Left ventricle myocardium inferior (tissue), 1 donor: ENCODE data around the gene TICRR. TPM values are rescaled to one million over a fixed set of nuclear protein-coding genes. Genes with fewer than 3 reads are reported as not detected.
A peak's percentile ranks its signal among the peaks of the same experiment; 100 is the strongest.

Experiments used
- DNase-seq: peaks from one replicate; pipeline ENCODE4 v3.0.0-alpha.2; 2020
- H3K27ac ChIP-seq: fragments of 200-600 bp; replicated peaks from 2 replicates; pipeline ENCODE4 v1.8.0; 2021
- H3K27me3 ChIP-seq: fragments of 200-600 bp; 2 replicates; pipeline ENCODE4 v1.8.0; 2021; ENCODE audit warnings: low read depth
- H3K36me3 ChIP-seq: fragments of 200-600 bp; 2 replicates; pipeline ENCODE4 v1.8.0; 2021
- H3K4me1 ChIP-seq: fragments of 200-600 bp; 2 replicates; pipeline ENCODE4 v1.8.0; 2021
- H3K4me3 ChIP-seq: fragments of 200-600 bp; 2 replicates; pipeline ENCODE4 v1.8.0; 2021; ENCODE audit warnings: mild to moderate bottlenecking, moderate library complexity
- H3K9me3 ChIP-seq: fragments of 200-600 bp; replicated peaks from 2 replicates; pipeline ENCODE4 v1.8.0; 2021
- intact Hi-C: fragments of 100-400 bp; cut with micrococcal nuclease; formaldehyde crosslinking; loops from one replicate; pipeline ENCODE4 v1.11.0; 2022
- total RNA-seq: library from RNA; stranded (reverse); fragmentation: NEBNext Ultra II Directional; extraction: Animal tissue kit (Norgen Biotek cat#: 25700); gene quantifications from one replicate; pipeline ENCODE4 v1.2.1, GENCODE V29; 2021
- TF ChIP-seq, protein P1 (sequence below): fragments of 200-600 bp; IDR thresholded peaks from 2 replicates; pipeline ENCODE4 v1.8.0; 2021; ENCODE audit warnings: antibody characterized with exemption, mild to moderate bottlenecking, borderline replicate concordance
- donor health status: DM: no; HTN: yes; CAD: no; lungs with severe emphysema.

Gene TICRR
- total RNA-seq, 1 donor from 2014 or later, result 0.08 TPM

DNA sequence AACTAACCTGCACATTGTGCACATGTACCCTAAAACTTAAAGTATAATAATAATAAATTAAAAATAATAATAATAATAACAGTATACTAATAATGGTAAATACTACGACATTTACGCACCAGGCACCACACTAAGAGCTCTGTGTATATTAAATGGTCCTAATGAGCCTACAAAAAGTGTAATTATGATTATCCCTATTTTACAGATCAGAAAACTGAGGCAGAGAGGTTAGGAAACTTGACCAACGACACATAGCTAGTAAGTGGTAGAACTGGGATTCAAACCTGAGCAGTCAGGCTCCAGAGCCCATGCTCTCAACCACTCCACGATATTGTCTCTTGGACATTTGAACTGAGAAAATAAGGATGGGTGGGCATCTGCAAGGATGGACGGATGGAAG is 65.0 kb downstream of the TICRR start:
- H3K27ac ChIP-seq, result no peak overlapping the region
- no peaks in the 10 kb centered on the region for H3K4me1 ChIP-seq
- H3K4me3 ChIP-seq, result no peak overlapping the region
- intact Hi-C loops, result no loop called here
- TF ChIP-seq, protein P1, sequence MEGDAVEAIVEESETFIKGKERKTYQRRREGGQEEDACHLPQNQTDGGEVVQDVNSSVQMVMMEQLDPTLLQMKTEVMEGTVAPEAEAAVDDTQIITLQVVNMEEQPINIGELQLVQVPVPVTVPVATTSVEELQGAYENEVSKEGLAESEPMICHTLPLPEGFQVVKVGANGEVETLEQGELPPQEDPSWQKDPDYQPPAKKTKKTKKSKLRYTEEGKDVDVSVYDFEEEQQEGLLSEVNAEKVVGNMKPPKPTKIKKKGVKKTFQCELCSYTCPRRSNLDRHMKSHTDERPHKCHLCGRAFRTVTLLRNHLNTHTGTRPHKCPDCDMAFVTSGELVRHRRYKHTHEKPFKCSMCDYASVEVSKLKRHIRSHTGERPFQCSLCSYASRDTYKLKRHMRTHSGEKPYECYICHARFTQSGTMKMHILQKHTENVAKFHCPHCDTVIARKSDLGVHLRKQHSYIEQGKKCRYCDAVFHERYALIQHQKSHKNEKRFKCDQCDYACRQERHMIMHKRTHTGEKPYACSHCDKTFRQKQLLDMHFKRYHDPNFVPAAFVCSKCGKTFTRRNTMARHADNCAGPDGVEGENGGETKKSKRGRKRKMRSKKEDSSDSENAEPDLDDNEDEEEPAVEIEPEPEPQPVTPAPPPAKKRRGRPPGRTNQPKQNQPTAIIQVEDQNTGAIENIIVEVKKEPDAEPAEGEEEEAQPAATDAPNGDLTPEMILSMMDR, result no peak
- DNase-seq, result no peak
- no peaks in the 10 kb centered on the region for H3K27me3 ChIP-seq
- peaks cover 2% of the 10 kb centered on the region for H3K36me3 ChIP-seq
- no peaks in the 10 kb centered on the region for H3K9me3 ChIP-seq

DNA sequence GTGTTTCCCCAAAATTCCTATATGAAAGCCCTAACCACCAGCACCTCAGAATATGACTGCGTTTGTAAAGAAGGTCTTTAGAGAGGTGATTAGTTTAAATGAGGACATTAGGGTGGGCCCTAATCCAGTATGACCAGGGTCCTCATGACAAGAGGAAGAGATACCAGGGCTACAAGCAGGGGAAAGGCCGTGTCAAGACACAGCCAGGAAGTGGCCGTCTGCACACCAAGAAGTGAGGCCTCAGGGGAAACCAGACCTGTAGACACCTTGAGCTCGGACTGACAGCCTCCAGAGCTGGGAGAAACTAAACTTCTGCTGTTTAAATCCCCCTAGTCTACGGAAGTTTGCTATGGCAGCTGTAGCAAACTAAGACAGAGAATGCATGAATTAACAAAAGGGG is 65.8 kb downstream of the TICRR start:
- no peak overlapping the region for H3K4me3 ChIP-seq
- no peak overlapping the region for H3K27ac ChIP-seq
- no peaks in the 10 kb centered on the region for H3K9me3 ChIP-seq
- intact Hi-C loops, result no loop called here
- H3K36me3 ChIP-seq, result peaks cover 2% of the 10 kb centered on the region
- no peaks in the 10 kb centered on the region for H3K4me1 ChIP-seq
- DNase-seq, result no peak
- TF ChIP-seq, protein P1, result no peak
- H3K27me3 ChIP-seq, result no peaks in the 10 kb centered on the region

GRCh38 chr15:89642106-89642505 is 66.8 kb downstream of the TICRR start:
- peak overlapping the region; percentile 25 for H3K27ac ChIP-seq

DNA sequence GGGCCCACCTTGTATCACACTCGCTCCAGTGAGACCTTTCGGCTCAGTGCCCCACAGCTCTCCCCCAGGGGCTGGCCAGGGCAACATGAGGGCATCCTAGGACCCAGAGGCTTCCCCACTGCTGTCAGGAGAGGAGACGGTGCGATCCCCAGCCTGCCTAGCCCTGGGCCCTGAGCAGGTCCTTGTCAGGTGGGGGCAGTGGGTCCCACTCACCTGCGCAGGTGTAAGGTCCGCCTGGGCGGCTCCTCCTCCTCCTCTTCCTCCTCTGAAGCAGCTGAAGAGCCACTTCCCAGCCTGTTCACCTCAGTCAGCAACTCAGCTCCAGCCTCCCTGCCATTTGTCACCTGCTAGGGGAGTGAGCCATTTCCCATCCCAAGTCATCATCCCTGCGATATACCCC is 70.4 kb downstream of the TICRR start:
- Histone ChIP-seq H3K4me1 (peaks cover 5% of the 10 kb centered on the region), H3K4me3 (no peak overlapping the region), H3K36me3 (peaks cover 2% of the 10 kb centered on the region), H3K27me3 (no peaks in the 10 kb centered on the region), H3K9me3 (no peaks in the 10 kb centered on the region), H3K27ac (no peak overlapping the region)
- DNase-seq, result no peak
- TF ChIP-seq, protein P1, result no peak
- intact Hi-C loops, result no loop called here

More at GRCh38 chr15:89642106-89642505, 66.8 kb downstream of the TICRR start:
- Histone ChIP-seq H3K4me1 (peaks cover under 1% of the 10 kb centered on the region), H3K4me3 (no peak overlapping the region), H3K9me3 (no peaks in the 10 kb centered on the region), H3K27me3 (no peaks in the 10 kb centered on the region), H3K36me3 (peaks cover 2% of the 10 kb centered on the region)
- TF ChIP-seq, protein P1, result no peak
- intact Hi-C loops, result no loop called here
- DNase-seq, result no peak

DNA sequence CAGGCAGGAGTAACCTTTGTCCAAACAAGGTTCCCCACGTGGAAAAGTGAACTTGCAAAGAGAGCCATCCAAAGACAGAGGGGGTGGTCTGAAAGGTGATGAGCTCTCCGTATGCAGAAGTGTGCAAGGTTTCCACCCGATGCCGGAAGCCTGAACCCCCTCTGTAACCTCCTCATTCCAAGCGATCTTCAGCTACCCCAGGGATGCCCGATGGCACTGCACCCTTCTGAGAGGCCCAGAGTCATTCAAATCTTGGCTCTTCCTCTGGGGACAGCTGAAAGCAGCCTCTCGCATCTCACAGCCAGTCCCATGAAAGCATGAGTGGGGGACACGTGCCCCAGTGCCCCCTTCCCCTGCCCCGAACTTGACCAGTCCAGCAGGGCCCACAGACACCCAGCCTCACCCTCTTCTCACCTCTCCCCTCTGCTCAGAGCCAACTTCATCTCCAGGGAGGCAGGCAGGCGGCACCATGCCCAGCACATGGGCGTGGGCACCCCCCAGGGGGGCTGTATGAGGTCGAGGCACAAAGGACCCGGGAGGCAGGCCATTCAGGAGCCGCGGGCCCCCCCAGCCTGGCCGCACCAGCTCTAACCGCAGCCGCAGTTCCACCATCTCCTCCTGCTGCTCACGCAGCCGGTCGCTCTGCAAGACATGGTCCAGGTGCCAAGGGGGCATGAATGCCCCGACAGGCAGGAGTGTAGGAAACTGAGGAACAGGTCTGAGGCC is 71.3 kb downstream of the TICRR start:
- intact Hi-C loops, result no loop called here
- Histone ChIP-seq H3K4me1 (peaks cover 5% of the 10 kb centered on the region), H3K27me3 (no peaks in the 10 kb centered on the region), H3K9me3 (no peaks in the 10 kb centered on the region), H3K4me3 (no peak overlapping the region), H3K27ac (no peak overlapping the region), H3K36me3 (no peaks in the 10 kb centered on the region)
- TF ChIP-seq, protein P1, result no peak
- no peak for DNase-seq
